ENCODE measurements around the gene ORAI1.

The ORAI1 gene

DNA sequence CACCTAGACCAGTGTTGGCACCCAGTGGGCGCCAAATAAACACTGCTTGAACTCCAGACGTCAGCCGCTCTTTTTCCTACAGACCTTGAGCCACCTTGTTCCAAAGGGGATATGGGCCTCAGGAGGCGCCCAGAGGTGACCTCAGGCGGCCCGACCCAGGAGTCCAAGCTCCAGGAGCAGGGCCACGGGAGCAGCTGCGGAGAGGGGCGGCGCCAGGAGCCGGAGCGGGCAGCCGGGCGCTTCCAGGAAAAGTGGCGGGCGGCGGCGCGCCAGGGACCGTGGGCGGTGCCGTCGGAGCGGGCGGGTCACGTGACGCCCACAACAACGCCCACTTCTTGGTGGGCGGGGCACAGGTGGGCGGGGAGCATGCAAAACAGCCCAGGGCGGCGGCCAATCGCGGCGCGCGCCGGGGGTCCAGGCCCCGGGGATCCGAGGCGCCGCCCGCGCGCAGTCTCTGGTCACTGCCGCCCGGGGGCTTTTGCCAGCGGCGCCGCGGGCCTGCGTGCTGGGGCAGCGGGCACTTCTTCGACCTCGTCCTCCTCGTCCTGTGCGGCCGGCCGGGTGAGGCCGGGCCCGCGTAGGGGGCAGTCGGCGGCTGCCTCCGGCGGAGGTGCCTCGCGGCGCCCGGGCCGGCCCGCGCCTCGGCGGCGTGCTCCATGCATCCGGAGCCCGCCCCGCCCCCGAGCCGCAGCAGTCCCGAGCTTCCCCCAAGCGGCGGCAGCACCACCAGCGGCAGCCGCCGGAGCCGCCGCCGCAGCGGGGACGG is at the start of gene ORAI1:
Gene ORAI1, plus strand, starts transcription at position 444 of the 766 bp plus-strand sequence.
- FAIRE-seq = no peak
- TF ChIP-seq, protein P1, sequence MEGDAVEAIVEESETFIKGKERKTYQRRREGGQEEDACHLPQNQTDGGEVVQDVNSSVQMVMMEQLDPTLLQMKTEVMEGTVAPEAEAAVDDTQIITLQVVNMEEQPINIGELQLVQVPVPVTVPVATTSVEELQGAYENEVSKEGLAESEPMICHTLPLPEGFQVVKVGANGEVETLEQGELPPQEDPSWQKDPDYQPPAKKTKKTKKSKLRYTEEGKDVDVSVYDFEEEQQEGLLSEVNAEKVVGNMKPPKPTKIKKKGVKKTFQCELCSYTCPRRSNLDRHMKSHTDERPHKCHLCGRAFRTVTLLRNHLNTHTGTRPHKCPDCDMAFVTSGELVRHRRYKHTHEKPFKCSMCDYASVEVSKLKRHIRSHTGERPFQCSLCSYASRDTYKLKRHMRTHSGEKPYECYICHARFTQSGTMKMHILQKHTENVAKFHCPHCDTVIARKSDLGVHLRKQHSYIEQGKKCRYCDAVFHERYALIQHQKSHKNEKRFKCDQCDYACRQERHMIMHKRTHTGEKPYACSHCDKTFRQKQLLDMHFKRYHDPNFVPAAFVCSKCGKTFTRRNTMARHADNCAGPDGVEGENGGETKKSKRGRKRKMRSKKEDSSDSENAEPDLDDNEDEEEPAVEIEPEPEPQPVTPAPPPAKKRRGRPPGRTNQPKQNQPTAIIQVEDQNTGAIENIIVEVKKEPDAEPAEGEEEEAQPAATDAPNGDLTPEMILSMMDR (IDR thresholded peaks at IDR 0.05; ENCODE audit: insufficient read depth, missing control alignments) = no peak
- peak; percentile 80 for DNase-seq (ENCODE audit: insufficient read length, low spot score)

DNA sequence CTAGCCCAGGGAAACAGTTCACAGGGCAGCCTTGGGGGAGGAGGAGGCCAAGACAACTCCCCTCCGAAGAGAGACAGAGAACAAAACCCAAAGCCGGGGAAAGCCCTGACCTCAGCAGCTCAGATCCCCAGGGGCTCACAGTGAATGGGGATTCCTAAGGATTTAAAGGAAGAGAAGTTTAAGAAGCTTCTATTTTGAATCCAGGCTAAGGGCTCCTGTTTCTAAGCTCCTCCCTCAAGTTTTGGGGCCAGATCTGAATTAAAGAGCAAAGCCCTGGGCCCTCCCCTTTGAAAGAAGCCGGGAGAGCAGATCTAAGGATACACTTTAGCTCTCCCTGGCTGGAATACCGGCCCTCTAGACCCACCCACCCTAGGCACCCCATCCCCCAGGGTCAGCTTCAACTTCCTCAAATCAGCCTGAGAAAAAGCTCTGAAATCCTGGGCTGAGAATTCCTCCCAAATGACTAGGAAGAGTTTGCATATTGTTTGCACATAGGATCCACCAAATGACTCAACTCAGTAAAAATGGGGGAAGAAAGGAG is 49.4 kb upstream of the ORAI1 start:
- TF ChIP-seq, protein P1 (IDR thresholded peaks at IDR 0.05; ENCODE audit: insufficient read depth, missing control alignments) = no peak
- no peak for DNase-seq (ENCODE audit: insufficient read length, low spot score)

GRCh38 chr12:121577443-121578180 is 48.7 kb upstream of the ORAI1 start:
- no peak for DNase-seq (ENCODE audit: insufficient read length, low spot score)
- FAIRE-seq = no peak
- TF ChIP-seq, protein P1 (IDR thresholded peaks at IDR 0.05; ENCODE audit: insufficient read depth, missing control alignments) = no peak

More for the DNA sequence above, 49.4 kb upstream of the ORAI1 start:
- no peak for FAIRE-seq

DNA sequence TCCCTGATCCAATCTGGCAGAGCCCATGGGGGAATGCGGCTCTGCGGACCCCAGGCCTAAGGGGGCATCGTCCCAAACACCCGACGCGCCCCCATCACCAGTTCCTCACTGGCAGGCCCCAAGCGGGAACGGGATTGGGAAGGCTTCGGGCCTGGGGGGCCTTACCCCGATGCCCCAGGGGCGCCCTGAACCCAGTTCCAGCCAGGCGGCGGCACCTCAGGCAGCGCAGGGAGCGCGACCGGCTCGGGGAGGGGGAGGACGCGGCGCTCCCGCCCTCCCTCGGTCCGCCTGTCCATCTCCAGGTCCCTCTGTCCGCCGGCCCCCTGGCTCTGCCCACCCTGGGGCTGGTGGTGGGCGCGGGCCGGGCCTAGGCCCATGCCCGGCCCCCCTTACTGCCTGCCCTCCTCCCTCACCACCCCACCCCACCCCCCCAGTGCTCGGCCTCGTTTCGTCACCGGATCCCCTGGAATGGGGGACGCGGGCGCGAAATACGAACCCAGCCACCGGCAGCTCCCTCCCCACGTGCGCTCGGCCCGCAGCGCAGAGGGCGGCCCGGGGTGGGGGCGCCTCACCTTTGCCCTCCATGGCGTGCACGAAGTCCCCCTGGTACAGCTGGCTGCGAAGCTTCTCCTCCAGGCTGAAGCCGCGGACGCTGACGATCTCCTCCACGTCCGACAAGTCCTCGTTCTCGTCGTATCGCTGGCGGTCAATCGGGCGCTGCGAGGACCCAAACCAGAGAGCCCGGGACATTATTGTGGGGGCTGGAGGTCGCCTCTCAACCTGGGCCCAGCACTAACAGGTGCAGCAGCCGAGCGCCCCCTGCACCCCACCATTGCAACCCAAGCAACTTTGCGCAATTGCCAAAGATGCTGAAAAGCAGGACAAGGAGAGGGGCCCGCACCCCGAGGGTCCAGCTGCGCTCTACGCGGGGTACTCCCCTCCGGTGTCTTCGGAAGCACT is 47.8 kb upstream of the ORAI1 start:
- no peak for FAIRE-seq
- TF ChIP-seq, protein P1 (IDR thresholded peaks at IDR 0.05; ENCODE audit: insufficient read depth, missing control alignments) = no peak
- DNase-seq (ENCODE audit: insufficient read length, low spot score) = no peak

DNA sequence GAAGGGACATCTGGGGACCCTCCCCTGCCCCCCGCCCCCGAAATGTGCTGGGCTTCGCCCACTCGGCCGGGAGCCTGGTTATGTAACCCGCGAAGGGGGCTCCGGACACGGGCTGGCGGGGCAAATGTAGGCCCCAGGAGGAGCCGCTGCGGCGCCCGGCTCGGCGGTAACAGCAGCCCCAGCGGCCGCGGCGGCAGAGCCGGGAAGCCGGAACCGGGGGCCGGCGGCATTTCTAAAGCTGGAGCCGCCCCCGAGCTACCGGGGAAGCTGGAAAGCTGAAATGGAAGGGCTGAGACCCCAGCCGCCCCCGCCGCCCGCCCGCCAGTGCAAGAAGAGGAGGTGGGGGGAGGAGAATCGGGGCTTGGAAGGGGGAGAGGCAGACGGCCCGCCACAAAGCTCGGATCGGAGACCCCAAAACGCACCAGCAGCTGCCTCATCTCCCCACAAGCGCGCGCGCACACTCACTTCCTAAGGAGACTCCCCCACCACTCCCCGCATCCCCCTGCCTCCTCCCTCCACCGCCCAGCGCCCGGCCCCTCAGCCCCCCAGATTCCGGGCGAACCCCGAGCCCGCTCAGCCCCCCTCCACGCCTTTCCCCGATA is 47.0 kb upstream of the ORAI1 start:
- FAIRE-seq (no peak), DNase-seq (ENCODE audit: insufficient read length, low spot score) (no peak)
- TF ChIP-seq, protein P1 (IDR thresholded peaks at IDR 0.05; ENCODE audit: insufficient read depth, missing control alignments) = no peak
